B cell (primary cell): ENCODE results near the gene TMOD4.

Experiments
- CTCF ChIP-seq: fragments of 200-600 bp; IDR thresholded peaks from one replicate; pipeline ENCODE4 v1.8.0; 2022; ENCODE audit warnings: antibody characterized with exemption, mild to moderate bottlenecking
- EZH2 ChIP-seq: IDR thresholded peaks from 2 replicates; pipeline ENCODE4 v1.6.1; 2012; ENCODE audit warnings: borderline replicate concordance, low read depth, mild to moderate bottlenecking, moderate library complexity, low read length; ENCODE audit not compliant: insufficient read depth, poor library complexity, severe bottlenecking

- TF ChIP-seq CTCF (no peak), EZH2 (no peak)
Observed at GRCh38 chr1:151143986-151144385, 31.8 kb downstream of the TMOD4 start.
